Stimulated activated CD4-positive, alpha-beta T cell treated with anti-CD3 and anti-CD28 coated beads, Interleukin-12 subunit alpha, Interleukin-12 subunit beta, amount 100 ng/mL, for 4 hours (primary cell): ENCODE measurements around the gene GRM2.
"Not testable (repeated sequence)": the region's sequence is repeated elsewhere in the genome, so short reads cannot be mapped to it uniquely, and the experiment has no call there.

Experiments used
- DNase-seq: peaks from one replicate; pipeline ENCODE4 v3.0.0-alpha.2; 2020

The GRM2 gene

GRCh38 chr3:51729042-51729633 is 22.3 kb downstream of the GRM2 start:
- DNase-seq: no peak

GRCh38 chr3:51733859-51734571 is 27.1 kb downstream of the GRM2 start:
- no peak for DNase-seq

DNA sequence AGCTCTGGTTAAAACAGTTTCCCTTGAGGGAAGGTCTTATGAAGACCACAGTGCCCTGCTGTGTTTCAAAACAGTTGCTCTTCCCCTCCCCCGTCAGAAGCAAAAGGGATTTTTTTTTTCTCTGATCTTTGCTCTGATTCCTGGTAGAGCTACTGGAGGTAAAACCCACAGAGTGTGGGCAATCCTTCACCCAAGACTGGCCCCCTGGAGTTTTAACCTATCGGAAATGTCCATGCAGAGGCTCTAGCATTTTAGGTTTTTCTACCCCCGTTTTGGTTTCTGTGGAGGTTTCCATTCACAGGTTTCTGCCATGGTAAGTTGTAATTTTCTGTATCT is 27.7 kb downstream of the GRM2 start:
- no peak for DNase-seq

GRCh38 chr3:51735039-51735438 is 28.2 kb downstream of the GRM2 start:
- no peak for DNase-seq

- DNase-seq: no peak
Measured at GRCh38 chr3:51735950-51736349, 29.1 kb downstream of the GRM2 start.

DNA sequence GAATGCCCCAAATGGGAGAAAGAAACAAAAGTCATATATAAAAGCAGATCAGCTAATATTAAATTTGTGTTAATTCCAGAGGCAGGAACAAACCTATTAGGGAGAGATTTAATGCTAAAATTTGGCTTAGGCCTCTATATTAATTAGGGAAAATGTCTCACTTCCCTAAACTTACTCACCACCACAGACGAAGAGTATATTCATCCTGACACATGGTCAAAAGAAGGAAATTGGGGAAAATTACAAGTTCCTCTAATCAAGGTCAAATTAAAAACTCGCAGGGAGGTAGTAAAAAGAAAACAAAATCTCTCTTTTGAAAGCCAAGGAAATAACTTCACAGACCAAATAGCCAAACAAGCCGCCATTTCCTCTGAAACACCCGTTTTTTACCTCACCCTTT is 32.2 kb downstream of the GRM2 start:
- no peak for DNase-seq

DNA sequence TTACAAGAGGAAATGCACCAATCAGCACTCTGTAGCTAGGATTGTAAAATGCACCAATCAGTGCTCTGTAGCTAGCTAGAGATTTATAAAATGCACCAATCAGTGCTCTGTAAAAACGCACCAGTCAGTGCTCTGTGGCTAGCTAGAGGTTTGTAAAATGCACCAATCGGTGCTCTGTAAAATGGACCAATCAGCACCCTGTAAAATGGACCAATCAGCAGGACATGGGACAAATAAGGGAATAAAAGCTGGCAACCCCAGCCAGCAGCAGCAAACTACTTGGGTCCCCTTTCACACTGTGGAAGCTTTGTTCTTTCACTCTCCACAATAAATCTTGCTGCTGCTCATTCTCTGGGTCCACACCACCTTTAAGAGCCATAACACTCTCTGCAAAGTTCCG is 35.5 kb downstream of the GRM2 start:
- DNase-seq: not testable (repeated sequence)

DNA sequence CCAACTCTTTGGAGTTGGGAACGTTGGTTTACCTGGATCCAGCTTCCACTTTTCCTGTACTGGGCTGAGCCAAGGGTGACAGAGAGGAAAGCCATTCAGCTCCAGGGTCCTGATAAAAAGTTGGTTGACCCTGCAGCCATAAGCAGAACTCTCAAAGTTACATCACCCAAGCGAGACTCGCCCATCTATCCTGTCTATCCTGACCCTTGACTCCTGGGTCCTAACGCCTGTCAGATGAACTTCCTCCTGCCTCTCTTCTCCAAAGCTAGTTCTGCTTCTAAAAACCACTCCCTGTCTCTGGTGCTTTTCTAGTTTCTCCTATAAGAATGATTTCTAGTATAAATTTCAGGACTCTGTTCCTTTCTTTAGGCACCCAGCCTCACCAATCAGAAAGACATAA is 36.1 kb downstream of the GRM2 start:
- not testable (repeated sequence) for DNase-seq

DNA sequence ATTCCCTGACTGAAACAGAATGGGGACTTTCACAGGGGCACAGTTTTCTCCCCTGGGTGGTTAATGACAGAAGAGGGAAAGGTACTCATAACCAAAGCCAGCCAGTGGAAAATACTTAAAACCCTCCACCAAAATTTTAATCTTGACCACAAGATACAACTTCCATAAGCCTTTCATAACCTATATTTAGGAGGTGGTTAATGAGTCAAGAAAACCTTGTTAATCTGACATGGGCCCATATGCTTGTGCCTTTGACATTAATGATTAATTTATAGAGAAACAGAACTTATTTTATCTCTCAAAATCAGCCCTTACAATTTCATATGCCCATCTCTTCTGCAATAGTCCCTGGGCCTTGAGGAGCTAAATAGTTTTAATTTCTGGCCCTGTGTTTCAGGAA is 41.0 kb downstream of the GRM2 start:
- DNase-seq: no peak

DNA sequence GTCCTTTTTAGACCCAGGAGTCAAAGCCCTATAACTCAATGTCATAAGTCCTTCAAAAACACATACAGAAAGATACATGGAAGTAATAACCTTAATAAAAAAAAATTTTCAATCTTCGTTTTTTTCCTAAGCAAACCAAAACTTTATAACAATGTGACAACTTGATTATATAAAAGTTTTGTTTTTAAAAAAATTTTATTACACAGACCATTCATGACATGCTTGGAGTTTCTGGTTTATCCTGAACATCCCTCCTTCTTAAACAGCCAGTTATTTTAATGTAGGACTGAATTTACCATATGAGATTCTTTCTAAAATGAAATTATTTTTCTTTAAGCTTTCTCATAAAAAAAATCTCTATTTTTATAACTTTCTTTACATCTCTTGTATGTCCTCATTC is 41.5 kb downstream of the GRM2 start:
- no peak for DNase-seq

GRCh38 chr3:51750878-51751277 is 44.0 kb downstream of the GRM2 start:
- DNase-seq: no peak

- DNase-seq: no peak
Measured at GRCh38 chr3:51751287-51751686, 44.4 kb downstream of the GRM2 start.

DNA sequence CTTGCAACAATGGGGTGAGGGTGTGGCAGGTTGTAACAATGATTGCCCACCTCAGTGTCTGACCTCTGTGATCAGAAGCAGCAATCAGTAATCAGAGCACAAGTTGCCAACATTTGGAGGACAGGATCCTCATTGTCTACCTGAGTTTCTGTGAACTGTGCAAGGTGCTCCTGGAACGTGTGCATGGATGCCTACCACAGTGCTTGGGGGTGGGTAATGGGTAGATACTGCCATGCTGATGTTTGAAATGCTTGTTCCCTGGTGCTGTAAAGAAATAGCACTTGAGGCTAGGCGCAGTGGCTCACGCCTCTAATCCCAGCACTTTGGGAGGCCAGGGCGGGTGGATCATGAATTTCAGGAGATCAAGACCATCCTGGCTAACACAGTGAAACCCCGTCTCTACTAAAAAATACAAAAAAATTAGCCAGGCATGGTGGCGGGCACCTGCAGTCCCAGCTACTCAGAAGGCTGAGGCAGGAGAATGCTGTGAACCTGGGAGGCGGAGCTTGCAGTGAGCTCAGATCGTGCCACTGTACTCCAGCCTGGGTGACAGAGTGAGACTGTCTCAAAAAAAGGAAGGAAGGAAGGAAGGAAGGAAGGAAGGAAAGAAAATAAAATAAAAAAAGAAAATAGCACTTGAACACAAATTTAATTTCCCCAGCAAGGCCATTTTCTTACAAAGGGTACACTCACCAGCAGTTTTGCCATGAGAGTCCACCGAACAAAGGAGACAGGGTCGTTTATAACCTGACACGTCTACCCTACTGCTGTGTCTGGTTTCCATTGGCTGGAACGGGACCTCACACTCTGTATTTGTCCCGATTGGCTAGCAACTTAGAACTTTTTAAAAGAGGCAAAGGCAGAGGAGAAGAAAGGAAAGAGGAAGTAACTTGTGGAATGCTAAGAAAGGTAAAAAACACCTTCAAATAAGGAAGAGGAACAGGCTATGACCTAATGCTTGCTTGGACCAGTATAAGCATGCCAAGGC is 47.2 kb downstream of the GRM2 start:
- not testable (repeated sequence) for DNase-seq

DNA sequence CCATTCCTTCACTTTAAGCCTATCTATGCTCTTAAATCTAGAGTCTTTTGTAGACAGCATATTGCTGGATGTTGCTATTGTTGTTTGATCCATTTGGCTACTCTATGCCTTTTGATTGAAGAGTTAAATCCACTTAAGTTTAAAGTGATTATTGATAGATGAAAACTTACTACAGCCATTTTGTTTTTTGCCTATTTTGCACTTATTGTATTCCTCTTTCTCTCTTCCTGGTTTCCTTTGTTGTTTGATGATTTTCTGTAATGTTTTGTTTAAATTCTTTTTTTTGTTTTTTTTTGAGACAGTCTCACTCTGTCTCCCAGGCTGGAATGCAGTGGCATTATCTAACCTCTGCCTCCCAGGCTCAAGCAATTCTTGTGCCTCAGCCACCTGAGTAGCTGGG is 52.3 kb downstream of the GRM2 start:
- DNase-seq: no peak
